BLaER1 (cell line): ENCODE results near the gene CENPP.

Experiments used
- H3K27ac ChIP-seq: shearing (Covaris generic); formaldehyde crosslinking; 2 replicates; pipeline ENCODE4 v1.8.1; 2022
- H3K27me3 ChIP-seq: shearing (Covaris generic); formaldehyde crosslinking; 2 replicates; pipeline ENCODE4 v1.8.1; 2022
- H3K36me3 ChIP-seq: shearing (Covaris generic); formaldehyde crosslinking; 2 replicates; pipeline ENCODE4 v1.8.1; 2022
- H3K4me1 ChIP-seq: shearing (Covaris generic); formaldehyde crosslinking; 2 replicates; pipeline ENCODE4 v1.8.1; 2022
- H3K4me2 ChIP-seq: shearing (Covaris generic); formaldehyde crosslinking; 2 replicates; pipeline ENCODE4 v1.8.1; 2022
- H3K4me3 ChIP-seq: shearing (Covaris generic); formaldehyde crosslinking; 2 replicates; pipeline ENCODE4 v1.8.1; 2022
- H3K9ac ChIP-seq: shearing (Covaris generic); formaldehyde crosslinking; 2 replicates; pipeline ENCODE4 v1.8.1; 2022
- H3K9me3 ChIP-seq: shearing (Covaris generic); formaldehyde crosslinking; 2 replicates; pipeline ENCODE4 v1.8.1; 2022
- H4K20me1 ChIP-seq: shearing (Covaris generic); formaldehyde crosslinking; 2 replicates; pipeline ENCODE4 v1.8.1; 2022
- Cebpa-rat ChIP-seq: shearing (Covaris generic); IDR thresholded peaks from 2 replicates; pipeline ENCODE4 v1.8.1; 2022

CENPP gene

GRCh38 chr9:92373167-92373566 is 47.4 kb downstream of the CENPP start:
- H3K9ac ChIP-seq = no peak overlapping the region
- no peaks in the 10 kb centered on the region for H3K27me3 ChIP-seq
- H3K9me3 ChIP-seq = peaks cover 37% of the 10 kb centered on the region
- peaks cover 18% of the 10 kb centered on the region for H3K36me3 ChIP-seq
- no peaks in the 10 kb centered on the region for H4K20me1 ChIP-seq
- TF ChIP-seq Cebpa-rat = no peak
- H3K4me1 ChIP-seq = no peaks in the 10 kb centered on the region
- H3K27ac ChIP-seq = no peak overlapping the region
- no peak overlapping the region for H3K4me3 ChIP-seq
- H3K4me2 ChIP-seq = no peak overlapping the region

- peaks cover 24% of the 10 kb centered on the region for H3K36me3 ChIP-seq
- no peak overlapping the region for H3K9ac ChIP-seq
- no peak overlapping the region for H3K27ac ChIP-seq
- no peak overlapping the region for H3K4me3 ChIP-seq
- H3K9me3 ChIP-seq = peaks cover 24% of the 10 kb centered on the region
- H3K27me3 ChIP-seq = no peaks in the 10 kb centered on the region
- H3K4me1 ChIP-seq = no peaks in the 10 kb centered on the region
- TF ChIP-seq Cebpa-rat = no peak
- no peak overlapping the region for H3K4me2 ChIP-seq
- no peaks in the 10 kb centered on the region for H4K20me1 ChIP-seq
These were observed 52.1 kb downstream of the CENPP start for GRCh38 chr9:92377876-92378275.

- H3K4me3 ChIP-seq = no peak overlapping the region
- H3K4me2 ChIP-seq = no peak overlapping the region
- H4K20me1 ChIP-seq = no peaks in the 10 kb centered on the region
- H3K27ac ChIP-seq = no peak overlapping the region
- no peak for TF ChIP-seq Cebpa-rat
- H3K9ac ChIP-seq = no peak overlapping the region
- no peaks in the 10 kb centered on the region for H3K4me1 ChIP-seq
- no peaks in the 10 kb centered on the region for H3K27me3 ChIP-seq
- peaks cover 16% of the 10 kb centered on the region for H3K36me3 ChIP-seq
- peaks cover 13% of the 10 kb centered on the region for H3K9me3 ChIP-seq
These were observed 53.3 kb downstream of the CENPP start for GRCh38 chr9:92378865-92379560.

GRCh38 chr9:92380603-92381002 is 54.9 kb downstream of the CENPP start:
- Histone ChIP-seq H3K4me3 (no peak overlapping the region), H3K4me1 (no peaks in the 10 kb centered on the region), H3K27ac (no peak overlapping the region), H3K9me3 (no peaks in the 10 kb centered on the region; the same call in 1 of the 2 replicates), H3K27me3 (no peaks in the 10 kb centered on the region), H4K20me1 (no peaks in the 10 kb centered on the region), H3K9ac (no peak overlapping the region), H3K4me2 (no peak overlapping the region), H3K36me3 (peaks cover 13% of the 10 kb centered on the region)
- TF ChIP-seq Cebpa-rat = no peak

GRCh38 chr9:92381775-92382174 is 56.0 kb downstream of the CENPP start:
- Histone ChIP-seq H3K4me2 (no peak overlapping the region), H3K4me1 (no peaks in the 10 kb centered on the region), H3K9me3 (no peaks in the 10 kb centered on the region), H3K27me3 (no peaks in the 10 kb centered on the region), H3K4me3 (no peak overlapping the region), H3K36me3 (peaks cover 13% of the 10 kb centered on the region), H3K9ac (no peak overlapping the region), H3K27ac (no peak overlapping the region), H4K20me1 (no peaks in the 10 kb centered on the region)
- no peak for TF ChIP-seq Cebpa-rat

- Histone ChIP-seq H3K4me2 (no peak overlapping the region), H3K36me3 (peaks cover 13% of the 10 kb centered on the region; the same call in 1 of the 2 replicates), H4K20me1 (no peaks in the 10 kb centered on the region), H3K27me3 (no peaks in the 10 kb centered on the region), H3K4me3 (no peak overlapping the region), H3K27ac (no peak overlapping the region), H3K4me1 (no peaks in the 10 kb centered on the region), H3K9me3 (no peaks in the 10 kb centered on the region), H3K9ac (no peak overlapping the region)
- TF ChIP-seq Cebpa-rat = no peak
These were observed 58.6 kb downstream of the CENPP start for GRCh38 chr9:92384375-92384774.

- Histone ChIP-seq H3K9ac (no peak overlapping the region), H3K9me3 (no peaks in the 10 kb centered on the region), H3K4me1 (no peaks in the 10 kb centered on the region), H4K20me1 (no peaks in the 10 kb centered on the region), H3K27me3 (no peaks in the 10 kb centered on the region), H3K27ac (no peak overlapping the region), H3K36me3 (peaks cover 13% of the 10 kb centered on the region; the same call in 1 of the 2 replicates), H3K4me2 (no peak overlapping the region), H3K4me3 (no peak overlapping the region)
- no peak for TF ChIP-seq Cebpa-rat
These were observed 59.2 kb downstream of the CENPP start for GRCh38 chr9:92385001-92385400.

GRCh38 chr9:92385477-92385876 is 59.7 kb downstream of the CENPP start:
- no peak overlapping the region for H3K27ac ChIP-seq
- H3K9me3 ChIP-seq = no peaks in the 10 kb centered on the region
- H3K4me2 ChIP-seq = no peak overlapping the region
- no peaks in the 10 kb centered on the region for H3K27me3 ChIP-seq
- peaks cover 13% of the 10 kb centered on the region; the same call in 1 of the 2 replicates for H3K36me3 ChIP-seq
- no peak overlapping the region for H3K4me3 ChIP-seq
- TF ChIP-seq Cebpa-rat = no peak
- no peaks in the 10 kb centered on the region for H4K20me1 ChIP-seq
- H3K4me1 ChIP-seq = no peaks in the 10 kb centered on the region
- H3K9ac ChIP-seq = no peak overlapping the region

GRCh38 chr9:92385953-92386352 is 60.2 kb downstream of the CENPP start:
- TF ChIP-seq Cebpa-rat = no peak
- Histone ChIP-seq H3K27ac (no peak overlapping the region), H3K4me1 (no peaks in the 10 kb centered on the region), H3K9me3 (no peaks in the 10 kb centered on the region), H3K4me2 (no peak overlapping the region), H3K9ac (no peak overlapping the region), H4K20me1 (no peaks in the 10 kb centered on the region), H3K4me3 (no peak overlapping the region), H3K36me3 (peaks cover 13% of the 10 kb centered on the region; the same call in 1 of the 2 replicates), H3K27me3 (no peaks in the 10 kb centered on the region)

GRCh38 chr9:92392690-92393089 is 66.9 kb downstream of the CENPP start:
- H4K20me1 ChIP-seq = no peaks in the 10 kb centered on the region
- no peak overlapping the region for H3K4me3 ChIP-seq
- TF ChIP-seq Cebpa-rat = no peak
- no peaks in the 10 kb centered on the region for H3K9me3 ChIP-seq
- no peaks in the 10 kb centered on the region for H3K27me3 ChIP-seq
- no peaks in the 10 kb centered on the region for H3K4me1 ChIP-seq
- H3K4me2 ChIP-seq = no peak overlapping the region
- H3K9ac ChIP-seq = no peak overlapping the region
- no peak overlapping the region for H3K27ac ChIP-seq
- H3K36me3 ChIP-seq = no peaks in the 10 kb centered on the region

- H3K9me3 ChIP-seq = no peaks in the 10 kb centered on the region
- no peak overlapping the region for H3K4me3 ChIP-seq
- H4K20me1 ChIP-seq = no peaks in the 10 kb centered on the region
- no peaks in the 10 kb centered on the region for H3K4me1 ChIP-seq
- no peak overlapping the region for H3K27ac ChIP-seq
- TF ChIP-seq Cebpa-rat = no peak
- no peak overlapping the region for H3K9ac ChIP-seq
- H3K36me3 ChIP-seq = no peaks in the 10 kb centered on the region
- no peaks in the 10 kb centered on the region for H3K27me3 ChIP-seq
- no peak overlapping the region for H3K4me2 ChIP-seq
These were observed 67.9 kb downstream of the CENPP start for GRCh38 chr9:92393686-92394085.
